H1 (cell line): ENCODE data around the gene KCNH5. TPM values are rescaled to one million over a fixed set of nuclear protein-coding genes. Genes with fewer than 3 reads are reported as not detected.

Source experiments
- CTCF ChIA-PET: fragments of 300-600 bp; sonication (Branson Sonifier 250); formaldehyde crosslinking; loops from one replicate; lab custom pipeline; 2021; ENCODE audit not compliant: partially characterized antibody; lab: Charles Lee
- POLR2A ChIA-PET: fragments of 300-600 bp; sonication (Branson Sonifier 250); formaldehyde crosslinking; loops from one replicate; lab custom pipeline; 2021; ENCODE audit warnings: inconsistent platforms; ENCODE audit not compliant: partially characterized antibody; lab: Charles Lee
- DNase-seq, 2 experiments: peaks; one replicate each; pipeline versions ENCODE4 v3.0.0 to v3.0.0-alpha.2; 2010 to 2022; ENCODE audit warnings: low spot score in 2 of 2, low read depth in 1 of 2, mixed read lengths in 1 of 2
- FAIRE-seq: peaks from 2 replicates; lab custom pipeline; 2011; peaks lifted over from hg19 to GRCh38; lab: Jason Lieb, UNC
- H2AFZ ChIP-seq: 2 replicates; pipeline ENCODE4 v1.8.1; 2012; ENCODE audit warnings: low read length, inconsistent platforms
- H2AK5ac ChIP-seq: 2 replicates; pipeline ENCODE4 v1.6.1; 2013; ENCODE audit warnings: low read depth, low read length
- H2BK120ac ChIP-seq: replicated peaks from 2 replicates; pipeline ENCODE3; 2013; ENCODE audit warnings: low read depth, low read length, inconsistent platforms
- H2BK12ac ChIP-seq: 2 replicates; pipeline ENCODE4 v1.6.1; 2013; ENCODE audit warnings: low read depth, low read length
- H2BK15ac ChIP-seq: 2 replicates; pipeline ENCODE4 v1.6.1; 2013; ENCODE audit warnings: low read length
- H2BK20ac ChIP-seq: 2 replicates; pipeline ENCODE4 v1.6.1; 2013; ENCODE audit warnings: low read length
- H2BK5ac ChIP-seq: 2 replicates; pipeline ENCODE4 v1.6.1; 2013; ENCODE audit warnings: low read depth, low read length
- H3K14ac ChIP-seq: 2 replicates; pipeline ENCODE4 v1.6.1; 2013; ENCODE audit warnings: inconsistent platforms; ENCODE audit not compliant: insufficient read length
- H3K18ac ChIP-seq: 2 replicates; pipeline ENCODE4 v1.6.1; 2013; ENCODE audit warnings: low read length; ENCODE audit errors: extremely low read depth
- H3K23ac ChIP-seq: 2 replicates; pipeline ENCODE4 v1.6.1; 2013; ENCODE audit warnings: inconsistent platforms; ENCODE audit not compliant: insufficient read length
- H3K23me2 ChIP-seq: 2 replicates; pipeline ENCODE4 v1.6.1; 2013; ENCODE audit warnings: low read depth, low read length
- H3K27ac ChIP-seq: 2 replicates; pipeline ENCODE4 v1.6.1; 2011; ENCODE audit warnings: low read depth, low read length, inconsistent platforms
- H3K27me3 ChIP-seq, 4 experiments: replicated peaks in 1 of 4; 1 replicate in 1 of 4; 2 replicates in 3 of 4; pipeline versions ENCODE4 v1.6.1 to v1.8.1; 2011 to 2013; ENCODE audit warnings: low read length in 3 of 4, mild to moderate bottlenecking in 3 of 4, inconsistent platforms in 2 of 4, mixed read lengths in 2 of 4, moderate library complexity in 1 of 4; ENCODE audit not compliant: control insufficient read depth in 3 of 4, insufficient read depth in 3 of 4; ENCODE audit errors: extremely low read depth in 1 of 4
- H3K36me3 ChIP-seq, 4 experiments: 2 replicates each; pipeline versions ENCODE4 v1.6.1 to v1.8.1; 2011 to 2013; ENCODE audit warnings: mild to moderate bottlenecking in 4 of 4, low read length in 3 of 4, moderate library complexity in 2 of 4, control low read depth in 1 of 4, inconsistent platforms in 1 of 4; ENCODE audit not compliant: insufficient read depth in 4 of 4, control insufficient read depth in 2 of 4
- H3K4ac ChIP-seq: replicated peaks from 2 replicates; pipeline ENCODE3; 2013; ENCODE audit warnings: low read length, low read depth, mixed read lengths, inconsistent platforms; ENCODE audit not compliant: insufficient read length
- H3K4me1 ChIP-seq, 4 experiments: replicated peaks in 1 of 4; 1 replicate in 1 of 4; 2 replicates in 3 of 4; pipeline versions ENCODE4 v1.6.1 to v1.8.1; 2011 to 2013; ENCODE audit warnings: low read length in 3 of 4, inconsistent platforms in 2 of 4, mixed read lengths in 1 of 4; ENCODE audit not compliant: insufficient read depth in 4 of 4, control insufficient read depth in 3 of 4
- H3K4me2 ChIP-seq, 2 experiments: 2 replicates each; pipeline versions ENCODE4 v1.6.1 to v1.8.1; 2011 to 2013; ENCODE audit warnings: low read depth in 2 of 2, low read length in 2 of 2, control low read depth in 1 of 2, inconsistent platforms in 1 of 2, mild to moderate bottlenecking in 1 of 2; ENCODE audit not compliant: insufficient read depth in 1 of 2
- H3K4me3 ChIP-seq, 4 experiments: fragments of 200-600, 300-600 bp in 1 of 4; sonication (generic), shearing (Covaris generic), sonication (Bioruptor Twin) in 1 of 4; 2 replicates each; pipeline versions ENCODE4 v1.5.1 to v1.8.1; 2011 to 2016; ENCODE audit warnings: low read length in 4 of 4, low read depth in 3 of 4, control low read depth in 2 of 4, inconsistent platforms in 2 of 4, mild to moderate bottlenecking in 2 of 4, mixed read lengths in 1 of 4, moderate library complexity in 1 of 4; ENCODE audit not compliant: insufficient read depth in 2 of 4; ENCODE audit errors: extremely low read depth in 1 of 4
- H3K56ac ChIP-seq: replicated peaks from 2 replicates; pipeline ENCODE3; 2013; ENCODE audit warnings: low read depth, mild to moderate bottlenecking, mixed read lengths, low read length, inconsistent platforms; ENCODE audit not compliant: insufficient read length
- H3K79me1 ChIP-seq: 2 replicates; pipeline ENCODE4 v1.6.1; 2013; ENCODE audit warnings: low read depth, low read length, control low read depth
- H3K79me2 ChIP-seq, 2 experiments: 2 replicates each; pipeline versions ENCODE4 v1.6.1 to v1.8.1; 2012 to 2013; ENCODE audit warnings: low read length in 2 of 2, mild to moderate bottlenecking in 2 of 2, inconsistent platforms in 1 of 2; ENCODE audit not compliant: insufficient read depth in 2 of 2, control insufficient read depth in 1 of 2
- H3K9ac ChIP-seq, 4 experiments: replicated peaks in 1 of 4; 1 replicate in 1 of 4; 2 replicates in 3 of 4; pipeline versions ENCODE4 v1.6.1 to v1.8.1; 2011 to 2013; ENCODE audit warnings: low read depth in 3 of 4, low read length in 3 of 4, control low read depth in 2 of 4, mild to moderate bottlenecking in 2 of 4, moderate library complexity in 2 of 4, inconsistent platforms in 1 of 4; ENCODE audit errors: extremely low read depth in 1 of 4
- H3K9me3 ChIP-seq, 2 experiments: 2 replicates each; pipeline versions ENCODE4 v1.6.1 to v1.8.1; 2012 to 2013; ENCODE audit warnings: mild to moderate bottlenecking in 2 of 2, moderate library complexity in 2 of 2, control low read depth in 1 of 2, inconsistent platforms in 1 of 2, low read depth in 1 of 2, low read length in 1 of 2, mixed read lengths in 1 of 2; ENCODE audit not compliant: insufficient read depth in 2 of 2
- H4K20me1 ChIP-seq, 2 experiments: replicated peaks in 1 of 2; 2 replicates each; pipeline versions ENCODE3 to v1.8.1; 2011 to 2013; ENCODE audit warnings: inconsistent platforms in 2 of 2, low read length in 2 of 2, mild to moderate bottlenecking in 1 of 2; ENCODE audit not compliant: insufficient read depth in 2 of 2, control insufficient read depth in 1 of 2
- H4K5ac ChIP-seq: 2 replicates; pipeline ENCODE4 v1.6.1; 2013; ENCODE audit warnings: low read length, low read depth, mixed read lengths, inconsistent platforms; ENCODE audit not compliant: insufficient read length
- H4K8ac ChIP-seq: 2 replicates; pipeline ENCODE4 v1.8.0; 2013; ENCODE audit warnings: mild to moderate bottlenecking, moderate library complexity, low read length, inconsistent platforms; ENCODE audit not compliant: insufficient read depth; ENCODE audit errors: extremely low read depth
- H4K91ac ChIP-seq: replicated peaks from 2 replicates; pipeline ENCODE3; 2013; ENCODE audit warnings: low read length, mixed read lengths, inconsistent platforms; ENCODE audit not compliant: insufficient read length
- ATF2 ChIP-seq: IDR thresholded peaks from 2 replicates; pipeline ENCODE4 v1.6.1; 2012; ENCODE audit warnings: low read length, inconsistent platforms
- ATF3 ChIP-seq: IDR thresholded peaks from 2 replicates; pipeline ENCODE4 v1.6.1; 2011; ENCODE audit warnings: low read depth, mild to moderate bottlenecking, low read length; ENCODE audit not compliant: insufficient read depth
- EP300 ChIP-seq, 2 experiments: IDR thresholded peaks; 1 replicate in 1 of 2; 2 replicates in 1 of 2; pipeline ENCODE4 v1.6.1; 2011 to 2012; ENCODE audit warnings: low read depth in 2 of 2, low read length in 2 of 2, mild to moderate bottlenecking in 2 of 2, borderline replicate concordance in 1 of 2, inconsistent platforms in 1 of 2, moderate library complexity in 1 of 2
- MAFK ChIP-seq: IDR thresholded peaks from 2 replicates; pipeline ENCODE4 v1.6.1; 2012; ENCODE audit warnings: low read depth, mild to moderate bottlenecking, improper control_type of control experiment, low read length
- RNF2 ChIP-seq: fragments of 200-900, 300-1000 bp; sonication (generic); IDR thresholded peaks from 2 replicates; pipeline ENCODE4 v1.7.1; 2016; ENCODE audit warnings: borderline replicate concordance, low read depth, mild to moderate bottlenecking, antibody characterized with exemption, low read length; ENCODE audit not compliant: poor library complexity, severe bottlenecking; ENCODE audit errors: missing control alignments
- SRF ChIP-seq: IDR thresholded peaks from 2 replicates; pipeline ENCODE4 v1.6.1; 2011; ENCODE audit warnings: mild to moderate bottlenecking, low read depth, low read length, moderate library complexity
- WGBS, 2 experiments: shearing (Covaris generic) in 1 of 2; methylation state at CpG; one replicate each; pipeline versions ENCODE4 v1.1.6 to v1.1.7; 2013 to 2015; ENCODE audit warnings: low lambda C conversion rate in 2 of 2, mixed read lengths in 2 of 2, inconsistent platforms in 1 of 2, low coverage in 1 of 2, missing lambda C conversion rate in 1 of 2; ENCODE audit not compliant: insufficient replicate concordance in 2 of 2, insufficient coverage in 1 of 2, insufficient read length in 1 of 2; ENCODE audit errors: extremely low coverage in 1 of 2, missing lambda C conversion rate in 1 of 2; 5-methylcytosine and 5-hydroxymethylcytosine counted together
- polyA plus RNA-seq, 7 experiments: library from polyadenylated mRNA; depleted of rRNA in 3 of 7; stranded (reverse) in 5 of 7; unstranded in 2 of 7; fragments of >200 nt in 5 of 7; fragments of 200-250 nt in 2 of 7; gene quantifications; 1 replicate in 5 of 7; 2 replicates in 1 of 7; 4 replicates in 1 of 7; pipeline versions ENCODE4 v1.2.1 to v1.2.3, GENCODE V29; 2011 to 2013; ENCODE audit warnings: missing spikeins in 2 of 7, mixed read lengths in 2 of 7
- total RNA-seq: library from RNA; stranded (reverse); fragmentation: NEBNext Ultra II Directional; extraction: Animal tissue kit (Norgen Biotek cat#: 25700); gene quantifications from 2 replicates; pipeline ENCODE4 v1.2.1, GENCODE V29; 2021

The KCNH5 gene
- total and polyA plus RNA-seq, 2 of the 8 experiments (the other 6 are each of a cell fraction or from before 2014, with no cell fraction given): 0.24 to 0.50 TPM

- no peaks in the 10 kb centered on the region for H3K23me2 ChIP-seq
- H3K14ac ChIP-seq: no peak overlapping the region
- no peak for FAIRE-seq
- no peak overlapping the region for H4K8ac ChIP-seq
- H3K9ac ChIP-seq: no peak overlapping the region
- H2AFZ ChIP-seq: no peak overlapping the region
- H3K4ac ChIP-seq: no peak overlapping the region
- H3K27ac ChIP-seq: no peak overlapping the region
- no peak overlapping the region for H2BK20ac ChIP-seq
- no peak overlapping the region for H2BK15ac ChIP-seq
- H2BK5ac ChIP-seq: no peak overlapping the region
- H3K4me2 ChIP-seq: no peak overlapping the region
- H3K56ac ChIP-seq: no peak overlapping the region
- no peaks in the 10 kb centered on the region for H3K79me1 ChIP-seq
- POLR2A ChIA-PET: interaction anchor here (0.6 kb wide), 1 partner anchor 221 kb away, joined by 4 read pairs; no protein-coding TSS in a partner anchor
- no peak overlapping the region for H4K5ac ChIP-seq
- no peaks in the 10 kb centered on the region for H3K27me3 ChIP-seq
- H4K20me1 ChIP-seq: no peaks in the 10 kb centered on the region
- CTCF ChIA-PET: interaction anchor here (0.7 kb wide), 1 partner anchor 17 kb away, joined by 3 read pairs; no protein-coding TSS in a partner anchor
- no peak overlapping the region for H3K23ac ChIP-seq
- H2BK12ac ChIP-seq: no peak overlapping the region
- H3K4me3 ChIP-seq: no peak overlapping the region
- DNase-seq: no peak
- H3K4me1 ChIP-seq: no peaks in the 10 kb centered on the region
- H2AK5ac ChIP-seq: no peak overlapping the region
- H3K9me3 ChIP-seq: no peaks in the 10 kb centered on the region
- 83% methylated on average over 2 of the region's 2 CpGs; no CpG with 5 or more reads in 1 of the 2 experiments for WGBS, 2 experiments
- no peak overlapping the region for H3K18ac ChIP-seq
- H3K36me3 ChIP-seq: no peaks in the 10 kb centered on the region
- no peak overlapping the region for H2BK120ac ChIP-seq
- no peaks in the 10 kb centered on the region for H3K79me2 ChIP-seq
- H4K91ac ChIP-seq: no peak overlapping the region
- TF ChIP-seq SRF (no peak), RNF2 (no peak), MAFK (no peak), EP300 (IDR thresholded peaks at IDR 0.05; ENCODE audit: borderline replicate concordance in 1 of 2, low read depth in 2 of 2, low read length in 2 of 2) (no peak), ATF3 (no peak), ATF2 (no peak)
Measured at GRCh38 chr14:63088865-63089264, 43.6 kb upstream of the KCNH5 start.
